ENCODE measurements around the gene WDR81.

WDR81 gene

DNA sequence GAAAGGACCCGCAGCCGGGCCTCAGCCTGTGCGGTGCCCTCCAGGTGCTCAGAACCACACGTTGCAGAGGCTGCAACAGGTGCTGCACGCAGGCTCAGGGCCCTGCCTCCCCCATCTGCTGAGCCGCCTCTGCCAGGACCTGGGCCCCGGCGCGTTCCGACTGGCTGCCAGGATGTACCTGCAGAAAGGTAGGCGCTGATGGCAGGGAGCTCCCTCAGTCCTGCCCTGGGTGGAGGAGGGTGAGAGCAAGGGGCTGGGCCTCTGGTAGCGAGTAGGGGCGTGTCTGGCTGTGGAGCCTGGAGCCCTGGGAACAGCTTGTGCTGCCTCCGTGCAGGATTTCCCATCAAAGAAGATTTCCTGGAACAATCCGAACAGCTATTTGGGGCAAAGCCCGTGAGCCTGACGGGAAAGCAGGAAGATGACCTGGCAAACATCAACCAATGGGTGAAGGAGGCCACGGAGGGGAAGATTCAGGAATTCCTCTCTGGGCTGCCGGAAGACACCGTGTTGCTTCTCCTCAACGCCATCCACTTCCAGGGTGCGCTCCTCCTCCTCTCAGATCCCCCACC is 22.6 kb downstream of the WDR81 start:
- no peak overlapping the region for H3K4me3 ChIP-seq (ENCODE audit: low read depth, low read length)
- DNase-seq (ENCODE audit: low read depth, low spot score), result no peak
- POLR2A ChIA-PET, result no interaction called here
- CTCF ChIA-PET, result interaction anchor here (2.0 kb wide), 1 partner anchor 26 kb away, joined by 6 read pairs; no protein-coding TSS in a partner anchor
- no peak for TF ChIP-seq CTCF (IDR thresholded peaks at IDR 0.05; ENCODE audit: insufficient read depth, low read length, missing control alignments)

GRCh38 chr17:1750628-1751027 is 26.1 kb downstream of the WDR81 start:
- ChIA-PET CTCF (interaction anchor here (0.6 kb wide), 1 partner anchor 29 kb away, joined by 3 read pairs; no protein-coding TSS in a partner anchor), POLR2A (interaction anchor here (0.6 kb wide), 1 partner anchor 567 kb away, joined by 4 read pairs; no protein-coding TSS in a partner anchor)
- H3K4me3 ChIP-seq (ENCODE audit: low read depth, low read length), result no peak overlapping the region
- no peak for TF ChIP-seq CTCF (IDR thresholded peaks at IDR 0.05; ENCODE audit: insufficient read depth, low read length, missing control alignments)
- no peak for DNase-seq (ENCODE audit: low read depth, low spot score)

DNA sequence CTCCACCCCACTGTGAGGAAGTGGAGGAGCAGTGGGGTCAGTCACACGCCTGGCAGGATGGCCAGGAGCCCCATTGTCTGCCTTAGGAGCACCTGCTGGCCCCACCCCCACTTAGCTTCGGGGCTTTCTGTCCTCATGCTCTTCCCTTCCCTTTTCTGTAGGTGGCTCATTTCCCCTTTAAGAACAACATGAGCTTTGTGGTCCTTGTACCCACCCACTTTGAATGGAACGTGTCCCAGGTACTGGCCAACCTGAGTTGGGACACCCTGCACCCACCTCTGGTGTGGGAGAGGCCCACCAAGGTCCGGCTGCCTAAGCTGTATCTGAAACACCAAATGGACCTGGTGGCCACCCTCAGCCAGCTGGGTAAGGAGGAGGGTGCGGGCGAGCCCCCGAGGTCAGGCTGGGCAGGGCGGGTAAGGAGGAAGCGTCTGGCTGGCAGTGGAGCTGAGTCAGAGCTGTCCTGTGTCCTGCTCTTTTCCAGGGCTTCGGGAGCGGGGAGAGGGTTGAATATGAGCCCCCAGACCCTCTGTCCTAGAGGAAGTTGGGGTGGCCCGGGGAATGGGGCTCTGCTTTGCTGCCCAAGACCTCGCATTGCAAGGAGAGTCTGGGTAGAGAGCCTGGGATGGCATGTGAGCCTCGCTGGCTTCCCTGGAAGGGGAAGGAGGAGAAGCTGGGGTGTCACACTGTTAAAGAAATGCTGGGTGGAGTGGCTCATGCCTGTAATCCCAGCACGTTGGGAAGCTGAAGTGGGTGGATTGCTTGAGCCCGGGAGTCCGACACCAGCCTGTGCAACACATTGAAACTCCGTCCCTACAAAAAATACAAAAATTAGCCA is 28.1 kb downstream of the WDR81 start:
- TF ChIP-seq CTCF (IDR thresholded peaks at IDR 0.05; ENCODE audit: insufficient read depth, low read length, missing control alignments), result no peak
- H3K4me3 ChIP-seq (ENCODE audit: low read depth, low read length), result no peak overlapping the region
- no peak for DNase-seq (ENCODE audit: low read depth, low spot score)
- ChIA-PET CTCF (interaction anchor here (0.7 to 1.6 kb wide), 2 partner anchors 10 to 31 kb away, joined by 3 to 5 read pairs; partner anchors contain the start of gene SERPINF1), POLR2A (interaction anchor here (1.2 kb wide), 2 partner anchors 26 to 36 kb away, joined by 3 read pairs; no protein-coding TSS in a partner anchor)

DNA sequence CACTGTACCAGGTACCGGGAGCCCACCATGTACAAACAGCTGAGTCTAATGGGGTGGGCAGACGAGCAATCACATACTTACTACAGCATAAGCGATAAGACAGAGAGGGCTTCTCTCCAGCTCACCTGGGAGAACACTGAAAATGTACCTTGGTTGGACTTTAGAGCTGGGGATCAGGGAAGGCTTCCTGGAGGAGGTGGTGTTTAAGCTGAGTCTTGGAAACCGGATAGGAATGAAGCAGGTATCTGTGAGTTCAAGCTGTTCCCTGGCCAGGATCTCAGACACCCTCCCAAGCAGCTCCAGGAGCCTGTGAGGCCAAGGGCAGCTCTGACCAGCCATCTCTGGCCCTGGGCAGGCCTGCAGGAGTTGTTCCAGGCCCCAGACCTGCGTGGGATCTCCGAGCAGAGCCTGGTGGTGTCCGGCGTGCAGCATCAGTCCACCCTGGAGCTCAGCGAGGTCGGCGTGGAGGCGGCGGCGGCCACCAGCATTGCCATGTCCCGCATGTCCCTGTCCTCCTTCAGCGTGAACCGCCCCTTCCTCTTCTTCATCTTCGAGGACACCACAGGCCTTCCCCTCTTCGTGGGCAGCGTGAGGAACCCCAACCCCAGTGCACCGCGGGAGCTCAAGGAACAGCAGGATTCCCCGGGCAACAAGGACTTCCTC is 29.4 kb downstream of the WDR81 start:
- ChIA-PET POLR2A (no interaction called here), CTCF (interaction anchor here (0.6 kb wide), 1 partner anchor 32 kb away, joined by 3 read pairs; no protein-coding TSS in a partner anchor)
- H3K4me3 ChIP-seq (ENCODE audit: low read depth, low read length), result no peak overlapping the region
- TF ChIP-seq CTCF (IDR thresholded peaks at IDR 0.05; ENCODE audit: insufficient read depth, low read length, missing control alignments), result no peak
- DNase-seq (ENCODE audit: low read depth, low spot score), result no peak

GRCh38 chr17:1754430-1755112 is 30.1 kb downstream of the WDR81 start:
- no peak for TF ChIP-seq CTCF (IDR thresholded peaks at IDR 0.05; ENCODE audit: insufficient read depth, low read length, missing control alignments)
- DNase-seq (ENCODE audit: low read depth, low spot score), result no peak
- ChIA-PET POLR2A (no interaction called here), CTCF (interaction anchor here (0.6 to 1.1 kb wide), 2 partner anchors 9 to 33 kb away, joined by 3 to 4 read pairs; no protein-coding TSS in a partner anchor)
- no peak overlapping the region for H3K4me3 ChIP-seq (ENCODE audit: low read depth, low read length)
